Osteocyte (in vitro differentiated cells): Measurements from ENCODE around the gene ATG16L2. TPM values are rescaled to one million over a fixed set of nuclear protein-coding genes. Genes with fewer than 3 reads are reported as not detected.
"Not testable (repeated sequence)": the region's sequence is repeated elsewhere in the genome, so short reads cannot be mapped to it uniquely, and the experiment has no call there.

Source experiments
- DNase-seq: peaks from one replicate; pipeline ENCODE4 v3.0.0; 2021; ENCODE audit warnings: mixed read lengths; ENCODE audit not compliant: unreplicated experiment; ENCODE audit errors: extremely low spot score
- H3K27ac Mint-ChIP-seq: one replicate; pipeline ENCODE4 v1.8.0; 2021; ENCODE audit warnings: mild to moderate bottlenecking, mixed read lengths; ENCODE audit not compliant: unreplicated experiment
- H3K27me3 Mint-ChIP-seq: one replicate; pipeline ENCODE4 v1.8.0; 2021; ENCODE audit warnings: mixed read lengths; ENCODE audit not compliant: unreplicated experiment
- H3K36me3 Mint-ChIP-seq: one replicate; pipeline ENCODE4 v1.8.0; 2021; ENCODE audit warnings: mixed read lengths; ENCODE audit not compliant: unreplicated experiment
- H3K4me1 Mint-ChIP-seq: one replicate; pipeline ENCODE4 v1.8.0; 2021; ENCODE audit warnings: mixed read lengths; ENCODE audit not compliant: unreplicated experiment
- H3K4me3 Mint-ChIP-seq: one replicate; pipeline ENCODE4 v1.8.0; 2021; ENCODE audit warnings: mild to moderate bottlenecking, moderate library complexity, mixed read lengths; ENCODE audit not compliant: unreplicated experiment
- H3K9me3 Mint-ChIP-seq: one replicate; pipeline ENCODE4 v1.8.0; 2021; ENCODE audit warnings: mixed read lengths; ENCODE audit not compliant: unreplicated experiment
- total RNA-seq: library from RNA; stranded (reverse); gene quantifications from 2 replicates; pipeline ENCODE4 v1.2.1, GENCODE V29; 2021
- TF ChIP-seq, protein P1 (sequence below): fragments of 200-600 bp; sonication (generic); IDR thresholded peaks from 2 replicates; pipeline ENCODE4 v1.5.0; 2021; ENCODE audit warnings: antibody characterized with exemption, mild to moderate bottlenecking, moderate library complexity

Gene ATG16L2
- total RNA-seq, 1 donor from 2014 or later, result 17.1 TPM

DNA sequence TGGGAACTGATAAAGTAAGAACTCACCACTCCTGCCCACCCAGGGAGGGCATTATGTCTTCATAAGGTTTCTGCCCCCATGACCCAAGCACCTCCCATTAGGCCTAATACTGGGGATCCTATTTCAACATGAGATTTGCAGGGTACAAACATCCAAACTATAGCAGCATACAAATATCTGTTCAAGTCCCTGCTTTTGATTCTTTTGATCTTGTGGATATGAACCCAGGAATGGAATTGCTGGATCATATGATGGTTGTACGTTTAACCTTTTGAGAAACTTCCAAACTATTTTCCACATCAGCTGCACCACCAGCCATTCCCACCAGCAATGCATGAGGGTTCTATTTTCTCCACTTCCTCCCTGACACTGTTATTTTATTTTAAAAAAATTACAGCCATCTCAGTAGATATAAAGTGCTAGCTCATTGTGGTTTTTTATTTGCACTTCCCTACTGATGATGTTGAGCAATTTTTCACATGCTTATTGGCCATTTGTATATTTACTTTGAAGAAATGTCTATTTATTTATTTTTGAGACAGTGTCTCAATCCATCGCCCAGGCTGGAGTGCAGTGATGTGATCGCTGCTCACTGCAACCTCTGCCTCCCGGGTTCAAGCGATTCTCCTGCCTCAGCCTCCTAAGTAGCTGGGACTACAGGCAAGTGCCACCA lies 7.1 kb upstream of the ATG16L2 start:
- DNase-seq, result no peak
- H3K27ac Mint-ChIP-seq, result peak overlapping the region; percentile 50
- peaks cover 8% of the 10 kb centered on the region for H3K36me3 Mint-ChIP-seq

DNA sequence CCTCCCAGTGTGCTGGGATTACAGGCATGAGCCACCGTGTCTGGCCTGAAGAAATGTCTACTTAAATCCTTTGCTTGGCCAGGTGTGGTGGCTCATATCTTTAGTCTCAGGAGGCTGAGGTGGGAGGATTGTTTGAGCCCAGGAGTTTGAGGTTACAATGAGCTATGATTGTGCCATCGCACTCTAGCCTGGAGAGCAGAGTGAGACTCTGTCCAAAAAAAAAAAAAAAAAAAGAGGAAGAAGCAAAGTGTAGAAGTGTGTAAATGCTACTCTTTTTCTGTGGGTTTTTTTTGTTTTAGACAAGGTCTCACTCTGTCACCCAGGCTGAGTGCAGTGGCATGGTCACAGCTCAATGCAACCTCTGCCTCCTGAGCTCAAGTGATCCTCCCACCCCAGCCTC lies 6.4 kb upstream of the ATG16L2 start:
- Mint-ChIP-seq H3K27me3 (no peaks in the 10 kb centered on the region), H3K4me3 (no peak overlapping the region), H3K27ac (no peak overlapping the region)

More for the DNA sequence above, 7.1 kb upstream of the ATG16L2 start:
- TF ChIP-seq, protein P1, sequence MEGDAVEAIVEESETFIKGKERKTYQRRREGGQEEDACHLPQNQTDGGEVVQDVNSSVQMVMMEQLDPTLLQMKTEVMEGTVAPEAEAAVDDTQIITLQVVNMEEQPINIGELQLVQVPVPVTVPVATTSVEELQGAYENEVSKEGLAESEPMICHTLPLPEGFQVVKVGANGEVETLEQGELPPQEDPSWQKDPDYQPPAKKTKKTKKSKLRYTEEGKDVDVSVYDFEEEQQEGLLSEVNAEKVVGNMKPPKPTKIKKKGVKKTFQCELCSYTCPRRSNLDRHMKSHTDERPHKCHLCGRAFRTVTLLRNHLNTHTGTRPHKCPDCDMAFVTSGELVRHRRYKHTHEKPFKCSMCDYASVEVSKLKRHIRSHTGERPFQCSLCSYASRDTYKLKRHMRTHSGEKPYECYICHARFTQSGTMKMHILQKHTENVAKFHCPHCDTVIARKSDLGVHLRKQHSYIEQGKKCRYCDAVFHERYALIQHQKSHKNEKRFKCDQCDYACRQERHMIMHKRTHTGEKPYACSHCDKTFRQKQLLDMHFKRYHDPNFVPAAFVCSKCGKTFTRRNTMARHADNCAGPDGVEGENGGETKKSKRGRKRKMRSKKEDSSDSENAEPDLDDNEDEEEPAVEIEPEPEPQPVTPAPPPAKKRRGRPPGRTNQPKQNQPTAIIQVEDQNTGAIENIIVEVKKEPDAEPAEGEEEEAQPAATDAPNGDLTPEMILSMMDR, result no peak
- H3K9me3 Mint-ChIP-seq, result no peaks in the 10 kb centered on the region
- H3K4me3 Mint-ChIP-seq, result no peak overlapping the region
- H3K4me1 Mint-ChIP-seq, result peaks cover 13% of the 10 kb centered on the region
- no peaks in the 10 kb centered on the region for H3K27me3 Mint-ChIP-seq

DNA sequence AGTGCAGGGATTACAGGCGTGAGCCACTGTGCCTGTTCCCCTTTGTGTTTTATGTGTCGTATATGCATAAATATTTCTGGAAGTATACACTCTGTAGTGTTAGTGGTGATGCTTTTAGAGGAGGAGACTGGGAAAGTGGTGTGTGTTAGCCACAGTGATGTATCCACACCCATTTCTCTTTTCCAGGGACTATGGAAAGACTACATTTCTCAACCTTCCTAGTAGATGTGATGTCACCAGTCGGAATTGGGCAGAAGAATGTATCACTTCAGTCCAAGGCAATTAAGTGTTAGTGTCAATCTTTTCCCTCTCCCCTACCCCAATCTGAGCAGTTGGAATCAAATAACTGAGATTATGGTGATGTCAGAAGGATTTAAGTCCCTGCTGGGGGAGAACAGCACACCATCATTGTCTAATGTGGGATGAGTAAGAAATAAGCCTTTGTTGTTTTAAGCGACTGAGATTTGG lies 5.8 kb upstream of the ATG16L2 start:
- no peaks in the 10 kb centered on the region for H3K27me3 Mint-ChIP-seq
- no peak overlapping the region for H3K27ac Mint-ChIP-seq
- no peak for DNase-seq
- no peak overlapping the region for H3K4me3 Mint-ChIP-seq
- H3K4me1 Mint-ChIP-seq, result peaks cover 24% of the 10 kb centered on the region
- peaks cover 8% of the 10 kb centered on the region for H3K36me3 Mint-ChIP-seq
- TF ChIP-seq, protein P1, result no peak
- H3K9me3 Mint-ChIP-seq, result no peaks in the 10 kb centered on the region

More for the DNA sequence above, 6.4 kb upstream of the ATG16L2 start:
- DNase-seq, result no peak
- H3K9me3 Mint-ChIP-seq, result no peaks in the 10 kb centered on the region
- TF ChIP-seq, protein P1, result no peak
- peaks cover 18% of the 10 kb centered on the region for H3K4me1 Mint-ChIP-seq
- peaks cover 8% of the 10 kb centered on the region for H3K36me3 Mint-ChIP-seq

DNA sequence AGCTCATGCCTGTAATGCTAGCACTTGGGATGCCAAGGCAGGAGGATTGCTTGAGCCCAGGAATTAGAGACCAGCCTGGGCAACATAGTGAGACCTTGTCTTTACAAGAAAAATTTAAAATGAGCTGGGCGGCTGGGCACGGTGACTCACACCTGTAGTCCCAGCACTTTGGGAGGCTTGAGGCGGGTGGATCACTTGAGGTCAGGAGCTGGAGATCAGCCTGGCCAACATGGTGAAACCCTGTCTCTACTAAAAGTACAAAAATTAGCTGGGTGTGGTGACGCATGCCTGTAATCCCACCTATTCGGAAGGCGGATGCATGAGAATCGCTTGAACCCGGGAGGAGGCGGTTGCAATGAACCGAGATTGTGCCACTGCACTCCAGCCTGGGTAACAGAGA lies 2.5 kb upstream of the ATG16L2 start:
- H3K4me3 Mint-ChIP-seq, H3K27me3 Mint-ChIP-seq, H3K9me3 Mint-ChIP-seq, DNase-seq, H3K36me3 Mint-ChIP-seq: not testable (repeated sequence)
- peak overlapping the region; percentile 8 for H3K27ac Mint-ChIP-seq
- peaks cover 39% of the 10 kb centered on the region for H3K4me1 Mint-ChIP-seq

DNA sequence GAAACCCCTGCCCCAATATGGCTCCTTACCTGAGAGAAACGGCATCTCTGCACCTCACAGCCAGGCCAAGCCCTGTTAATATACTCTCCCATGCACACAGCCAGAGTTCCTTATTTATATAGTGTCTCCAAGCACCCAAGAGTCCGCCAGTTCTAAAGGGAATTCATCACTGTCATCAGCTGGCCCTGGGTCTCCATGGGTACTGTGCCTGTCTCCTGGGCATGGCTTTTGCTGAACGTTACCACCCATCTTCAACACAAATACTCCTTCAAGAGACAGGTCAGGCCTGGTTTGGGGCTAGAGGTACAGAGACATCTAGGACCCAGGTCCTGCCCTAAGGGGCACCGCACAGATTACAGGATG lies 1.6 kb upstream of the ATG16L2 start:
- Mint-ChIP-seq H3K9me3 (no peaks in the 10 kb centered on the region), H3K4me3 (peak overlapping the region; percentile 97), H3K4me1 (peaks cover 33% of the 10 kb centered on the region), H3K27me3 (no peaks in the 10 kb centered on the region), H3K27ac (peak overlapping the region; percentile 97), H3K36me3 (peaks cover 9% of the 10 kb centered on the region)
- no peak for DNase-seq
- TF ChIP-seq, protein P1, result no peak
